ENCODE results near the gene CEP192. TPM values are rescaled to one million over a fixed set of nuclear protein-coding genes. Genes with fewer than 3 reads are reported as not detected.

CEP192 gene
- total and polyA plus RNA-seq, 2 of the 13 experiments (the other 11 are each of a cell fraction or from before 2014, with no cell fraction given) = 15.3 to 24.7 TPM

- TF ChIP-seq ZBTB14 (CRISPR knock-in tag; IDR thresholded peaks at IDR 0.05) (no peak), ZSCAN29 (CRISPR knock-in tag; conservative IDR thresholded peaks at IDR 0.05) (peak; percentile 72; the same call in 1 of the 2 replicates), KAT2B (IDR thresholded peaks at IDR 0.05; ENCODE audit: borderline replicate concordance, low read depth, low read length) (no peak), MED1 (CRISPR knock-in tag; IDR thresholded peaks at IDR 0.05) (peak; percentile 70), ZNF839 (CRISPR knock-in tag; IDR thresholded peaks at IDR 0.05; ENCODE audit: borderline replicate concordance) (no peak), AGO1 (IDR thresholded peaks at IDR 0.05; ENCODE audit: low read depth, low read length, poor library complexity, severe bottlenecking) (no peak), ZNF430 (CRISPR knock-in tag; IDR thresholded peaks at IDR 0.05) (no peak), ZNF770 (CRISPR knock-in tag; IDR thresholded peaks at IDR 0.05) (0 out of 2 replicates have a peak, but pooled peaks have one; percentile 36), NKX3-1 (CRISPR knock-in tag; IDR thresholded peaks at IDR 0.05) (peak; percentile 66; the same call in 1 of the 2 replicates), IKZF4 (CRISPR knock-in tag; IDR thresholded peaks at IDR 0.05; ENCODE audit: borderline replicate concordance, low read depth, not compliant biosample characterization) (no peak), ZNF512B (CRISPR knock-in tag; IDR thresholded peaks at IDR 0.05; ENCODE audit: borderline replicate concordance) (no peak), ZBTB49 (CRISPR knock-in tag; IDR thresholded peaks at IDR 0.05; ENCODE audit: borderline replicate concordance) (no peak), ZNF205 (CRISPR knock-in tag; IDR thresholded peaks at IDR 0.05) (no peak), ZNF180 (CRISPR knock-in tag; IDR thresholded peaks at IDR 0.05; ENCODE audit: borderline replicate concordance, low read depth) (no peak), ARID3A (IDR thresholded peaks at IDR 0.05; ENCODE audit: low read depth, low read length) (peak; percentile 84; the same call in 1 of the 2 replicates), PLRG1 (conservative IDR thresholded peaks at IDR 0.05) (no peak), EP300 (IDR thresholded peaks at IDR 0.05; ENCODE audit: low read depth in 2 of 2, low read length in 2 of 2) (peak; percentile 58 to 65; a peak in 2 of 4 replicates), EP300 (CRISPR knock-in tag; IDR thresholded peaks at IDR 0.05; ENCODE audit: borderline replicate concordance) (no peak)
These were observed 44.4 kb upstream of the CEP192 start (continued) for GRCh38 chr18:12946549-12947284.

Measured in HepG2 (cell line).